GM12878 (cell line): ENCODE results near the gene PLSCR3. TPM values are rescaled to one million over a fixed set of nuclear protein-coding genes. Genes with fewer than 3 reads are reported as not detected.

Source experiments
- EGR1 ChIP-seq, 2 experiments: IDR thresholded peaks; 1 replicate in 1 of 2; 2 replicates in 1 of 2; pipeline ENCODE4 v1.6.1; 2011 to 2012; ENCODE audit warnings: low read depth in 2 of 2, low read length in 2 of 2, borderline replicate concordance in 1 of 2, mild to moderate bottlenecking in 1 of 2, moderate library complexity in 1 of 2
- polyA plus RNA-seq, 11 experiments: library from polyadenylated mRNA; depleted of rRNA in 4 of 11; unstranded in 6 of 11; stranded (reverse) in 5 of 11; fragments of >200 nt; fragmentation: Nextera tagmentation in 4 of 11; fragmentation: Illumina TruSeq in 1 of 11; extraction: Ambion mirVana in 4 of 11; extraction: Trizol in 1 of 11; gene quantifications; 1 replicate in 1 of 11; 2 replicates in 10 of 11; pipeline versions ENCODE4 v1.2.1 to v1.2.3, GENCODE V29; 2011 to 2016; ENCODE audit warnings: inconsistent platforms in 2 of 11, missing spikeins in 2 of 11, low read depth in 1 of 11
- total RNA-seq, 4 experiments: library from RNA; depleted of rRNA in 3 of 4; stranded (reverse); fragments of >200 nt in 3 of 4; fragmentation: Illumina TruSeq in 1 of 4; extraction: Trizol in 1 of 4; gene quantifications; 2 replicates each; pipeline versions ENCODE4 v1.2.1 to v1.2.3, GENCODE V29; 2013 to 2021
- TF ChIP-seq, protein P1 (sequence below): IDR thresholded peaks from 2 replicates; pipeline ENCODE4 v1.6.1; 2012; ENCODE audit warnings: mild to moderate bottlenecking, low read depth, low read length
- TF ChIP-seq, protein P2 (sequence below): fragments of 450-650 bp; IDR thresholded peaks from 2 replicates; pipeline ENCODE4 v1.6.1; 2017; ENCODE audit warnings: mild to moderate bottlenecking

PLSCR3 gene
- total and polyA plus RNA-seq, 10 of the 15 experiments (the other 5 are each of a cell fraction or from before 2014, with no cell fraction given) = 9.9 to 51.4 (median 43.4) TPM

DNA sequence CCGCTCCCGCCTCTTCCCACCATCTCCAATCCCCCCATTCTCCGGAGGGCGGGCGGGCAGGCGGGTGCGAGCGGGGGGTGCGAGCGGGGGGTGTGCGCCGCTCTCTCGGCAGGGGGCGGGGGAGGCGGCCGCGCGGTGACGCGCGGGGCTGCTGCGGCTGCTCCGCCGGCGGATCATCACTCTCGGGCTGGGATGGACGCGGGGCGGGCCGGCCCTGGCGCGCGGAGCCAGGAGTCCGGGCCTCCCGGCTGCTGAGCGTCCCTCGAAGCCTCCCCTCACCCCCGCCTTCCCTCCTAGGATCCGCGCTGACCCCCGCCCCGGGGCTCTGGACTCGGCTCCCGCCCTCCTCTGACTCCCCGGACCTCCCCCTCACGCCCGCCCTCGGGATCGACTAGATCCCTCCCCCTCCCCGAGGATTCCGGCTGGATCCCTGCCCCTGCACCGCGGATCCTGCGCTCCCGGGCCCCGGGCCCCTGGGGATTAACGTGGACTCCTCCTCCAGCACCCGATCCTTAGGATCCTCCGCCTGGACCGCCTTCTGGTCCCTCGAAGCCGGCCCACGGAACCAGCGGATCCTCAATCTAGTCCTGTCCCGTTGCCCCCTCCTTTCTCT, 10.5 kb upstream of the PLSCR3 start (continued):
- TF ChIP-seq, protein P1, sequence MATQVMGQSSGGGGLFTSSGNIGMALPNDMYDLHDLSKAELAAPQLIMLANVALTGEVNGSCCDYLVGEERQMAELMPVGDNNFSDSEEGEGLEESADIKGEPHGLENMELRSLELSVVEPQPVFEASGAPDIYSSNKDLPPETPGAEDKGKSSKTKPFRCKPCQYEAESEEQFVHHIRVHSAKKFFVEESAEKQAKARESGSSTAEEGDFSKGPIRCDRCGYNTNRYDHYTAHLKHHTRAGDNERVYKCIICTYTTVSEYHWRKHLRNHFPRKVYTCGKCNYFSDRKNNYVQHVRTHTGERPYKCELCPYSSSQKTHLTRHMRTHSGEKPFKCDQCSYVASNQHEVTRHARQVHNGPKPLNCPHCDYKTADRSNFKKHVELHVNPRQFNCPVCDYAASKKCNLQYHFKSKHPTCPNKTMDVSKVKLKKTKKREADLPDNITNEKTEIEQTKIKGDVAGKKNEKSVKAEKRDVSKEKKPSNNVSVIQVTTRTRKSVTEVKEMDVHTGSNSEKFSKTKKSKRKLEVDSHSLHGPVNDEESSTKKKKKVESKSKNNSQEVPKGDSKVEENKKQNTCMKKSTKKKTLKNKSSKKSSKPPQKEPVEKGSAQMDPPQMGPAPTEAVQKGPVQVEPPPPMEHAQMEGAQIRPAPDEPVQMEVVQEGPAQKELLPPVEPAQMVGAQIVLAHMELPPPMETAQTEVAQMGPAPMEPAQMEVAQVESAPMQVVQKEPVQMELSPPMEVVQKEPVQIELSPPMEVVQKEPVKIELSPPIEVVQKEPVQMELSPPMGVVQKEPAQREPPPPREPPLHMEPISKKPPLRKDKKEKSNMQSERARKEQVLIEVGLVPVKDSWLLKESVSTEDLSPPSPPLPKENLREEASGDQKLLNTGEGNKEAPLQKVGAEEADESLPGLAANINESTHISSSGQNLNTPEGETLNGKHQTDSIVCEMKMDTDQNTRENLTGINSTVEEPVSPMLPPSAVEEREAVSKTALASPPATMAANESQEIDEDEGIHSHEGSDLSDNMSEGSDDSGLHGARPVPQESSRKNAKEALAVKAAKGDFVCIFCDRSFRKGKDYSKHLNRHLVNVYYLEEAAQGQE = no peak
- TF ChIP-seq, protein P2, sequence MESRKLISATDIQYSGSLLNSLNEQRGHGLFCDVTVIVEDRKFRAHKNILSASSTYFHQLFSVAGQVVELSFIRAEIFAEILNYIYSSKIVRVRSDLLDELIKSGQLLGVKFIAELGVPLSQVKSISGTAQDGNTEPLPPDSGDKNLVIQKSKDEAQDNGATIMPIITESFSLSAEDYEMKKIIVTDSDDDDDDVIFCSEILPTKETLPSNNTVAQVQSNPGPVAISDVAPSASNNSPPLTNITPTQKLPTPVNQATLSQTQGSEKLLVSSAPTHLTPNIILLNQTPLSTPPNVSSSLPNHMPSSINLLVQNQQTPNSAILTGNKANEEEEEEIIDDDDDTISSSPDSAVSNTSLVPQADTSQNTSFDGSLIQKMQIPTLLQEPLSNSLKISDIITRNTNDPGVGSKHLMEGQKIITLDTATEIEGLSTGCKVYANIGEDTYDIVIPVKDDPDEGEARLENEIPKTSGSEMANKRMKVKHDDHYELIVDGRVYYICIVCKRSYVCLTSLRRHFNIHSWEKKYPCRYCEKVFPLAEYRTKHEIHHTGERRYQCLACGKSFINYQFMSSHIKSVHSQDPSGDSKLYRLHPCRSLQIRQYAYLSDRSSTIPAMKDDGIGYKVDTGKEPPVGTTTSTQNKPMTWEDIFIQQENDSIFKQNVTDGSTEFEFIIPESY = no peak
- TF ChIP-seq EGR1 (IDR thresholded peaks at IDR 0.05; ENCODE audit: borderline replicate concordance in 1 of 2, low read depth in 2 of 2, low read length in 2 of 2) = peak in 1 of 2 experiments; percentile 21; a peak in 1 of 3 replicates
